ENCODE measurements around the gene PEX26. TPM values are rescaled to one million over a fixed set of nuclear protein-coding genes. Genes with fewer than 3 reads are reported as not detected.
A peak's percentile ranks its signal among the peaks of the same experiment; 100 is the strongest.
"Not testable (repeated sequence)": the region's sequence is repeated elsewhere in the genome, so short reads cannot be mapped to it uniquely, and the experiment has no call there.

Gene PEX26
- total RNA-seq, 1 donor from 2014 or later: 34.4 TPM

GRCh38 chr22:18050065-18050464, 27.7 kb upstream of the PEX26 start:
- H3K4me3 Mint-ChIP-seq (ENCODE audit: unreplicated experiment): no peak overlapping the region
- H3K27me3 Mint-ChIP-seq (ENCODE audit: low read depth): no peaks in the 10 kb centered on the region
- no peak for DNase-seq (ENCODE audit: low spot score)
- TF ChIP-seq CTCF (IDR thresholded peaks at IDR 0.05): no peak
- H3K27ac Mint-ChIP-seq (ENCODE audit: unreplicated experiment): no peak overlapping the region
- no peaks in the 10 kb centered on the region for H3K9me3 Mint-ChIP-seq (ENCODE audit: low read depth)
- peaks cover 3% of the 10 kb centered on the region for H3K4me1 Mint-ChIP-seq (ENCODE audit: low read depth)
- H3K36me3 Mint-ChIP-seq (ENCODE audit: low read depth): no peaks in the 10 kb centered on the region

GRCh38 chr22:18051113-18051512, 26.7 kb upstream of the PEX26 start:
- H3K36me3 Mint-ChIP-seq (ENCODE audit: low read depth); H3K4me3 Mint-ChIP-seq (ENCODE audit: unreplicated experiment); H3K27ac Mint-ChIP-seq (ENCODE audit: unreplicated experiment); H3K27me3 Mint-ChIP-seq (ENCODE audit: low read depth); H3K9me3 Mint-ChIP-seq (ENCODE audit: low read depth); DNase-seq (ENCODE audit: low spot score); H3K4me1 Mint-ChIP-seq (ENCODE audit: low read depth): not testable (repeated sequence)

GRCh38 chr22:18053216-18053946, 24.4 kb upstream of the PEX26 start:
- peaks cover 25% of the 10 kb centered on the region for H3K4me1 Mint-ChIP-seq (ENCODE audit: low read depth)
- H3K27ac Mint-ChIP-seq (ENCODE audit: unreplicated experiment); DNase-seq (ENCODE audit: low spot score): not testable (repeated sequence)

GRCh38 chr22:18055619-18056160, 22.1 kb upstream of the PEX26 start:
- TF ChIP-seq CTCF (IDR thresholded peaks at IDR 0.05): no peak
- Mint-ChIP-seq H3K36me3 (ENCODE audit: low read depth) (no peaks in the 10 kb centered on the region), H3K4me3 (ENCODE audit: unreplicated experiment) (no peak overlapping the region), H3K27ac (ENCODE audit: unreplicated experiment) (peak overlapping the region; percentile 75), H3K9me3 (ENCODE audit: low read depth) (no peaks in the 10 kb centered on the region), H3K4me1 (ENCODE audit: low read depth) (peaks cover 27% of the 10 kb centered on the region), H3K27me3 (ENCODE audit: low read depth) (no peaks in the 10 kb centered on the region)
- DNase-seq (ENCODE audit: low spot score): peak; percentile 41

More at GRCh38 chr22:18053216-18053946, 24.4 kb upstream of the PEX26 start:
- H3K27me3 Mint-ChIP-seq (ENCODE audit: low read depth); H3K36me3 Mint-ChIP-seq (ENCODE audit: low read depth); H3K9me3 Mint-ChIP-seq (ENCODE audit: low read depth); H3K4me3 Mint-ChIP-seq (ENCODE audit: unreplicated experiment): not testable (repeated sequence)

GRCh38 chr22:18056161-18056666, 21.6 kb upstream of the PEX26 start:
- H3K27me3 Mint-ChIP-seq (ENCODE audit: low read depth): no peaks in the 10 kb centered on the region
- DNase-seq (ENCODE audit: low spot score): no peak
- no peak overlapping the region for H3K4me3 Mint-ChIP-seq (ENCODE audit: unreplicated experiment)
- no peak for TF ChIP-seq CTCF (IDR thresholded peaks at IDR 0.05)
- peaks cover 33% of the 10 kb centered on the region for H3K4me1 Mint-ChIP-seq (ENCODE audit: low read depth)
- peak overlapping the region; percentile 75 for H3K27ac Mint-ChIP-seq (ENCODE audit: unreplicated experiment)
- no peaks in the 10 kb centered on the region for H3K36me3 Mint-ChIP-seq (ENCODE audit: low read depth)
- H3K9me3 Mint-ChIP-seq (ENCODE audit: low read depth): no peaks in the 10 kb centered on the region

- peaks cover 39% of the 10 kb centered on the region for H3K4me1 Mint-ChIP-seq (ENCODE audit: low read depth)
Observed at GRCh38 chr22:18056807-18057474, 20.8 kb upstream of the PEX26 start.

More at GRCh38 chr22:18056807-18057474, 20.8 kb upstream of the PEX26 start:
- H3K27me3 Mint-ChIP-seq (ENCODE audit: low read depth): no peaks in the 10 kb centered on the region
- H3K36me3 Mint-ChIP-seq (ENCODE audit: low read depth): no peaks in the 10 kb centered on the region
- H3K9me3 Mint-ChIP-seq (ENCODE audit: low read depth): no peaks in the 10 kb centered on the region
- no peak overlapping the region for H3K4me3 Mint-ChIP-seq (ENCODE audit: unreplicated experiment)
- H3K27ac Mint-ChIP-seq (ENCODE audit: unreplicated experiment): peak overlapping the region; percentile 76
- TF ChIP-seq CTCF (IDR thresholded peaks at IDR 0.05): no peak
- DNase-seq (ENCODE audit: low spot score): peak; percentile 35
